Fibroblast of mammary gland (primary cell): ENCODE data around the gene FAM25G.
"Not testable (repeated sequence)": the region's sequence is repeated elsewhere in the genome, so short reads cannot be mapped to it uniquely, and the experiment has no call there.

Experiments used
- DNase-seq: peaks from one replicate; pipeline ENCODE4 v3.0.0-alpha.2; 2010; ENCODE audit warnings: low read depth
- H3K4me3 ChIP-seq: 2 replicates; pipeline ENCODE4 v1.5.1; 2011; ENCODE audit warnings: low read depth, mild to moderate bottlenecking, low read length, moderate library complexity; ENCODE audit not compliant: control insufficient read depth

The FAM25G gene

GRCh38 chr10:47491600-47491999 is at the start of gene FAM25G:
Gene FAM25G (minus strand): TSS chr10:47491700. CDS start chr10:47491674, 26 bp downstream.
- not testable (repeated sequence) for DNase-seq, H3K4me3 ChIP-seq

GRCh38 chr10:47536430-47536829 is 44.9 kb upstream of the FAM25G start:
- H3K4me3 ChIP-seq, DNase-seq: not testable (repeated sequence)

GRCh38 chr10:47523475-47523874 is 32.0 kb upstream of the FAM25G start, which contains the start of gene AGAP9:
Gene AGAP9 (minus strand): TSS chr10:47523638. CDS start chr10:47523526, 112 bp downstream.
- not testable (repeated sequence) for H3K4me3 ChIP-seq, DNase-seq

GRCh38 chr10:47502313-47502712 is 10.8 kb upstream of the FAM25G start:
- not testable (repeated sequence) for H3K4me3 ChIP-seq
- DNase-seq = peak; percentile 22

GRCh38 chr10:47494226-47494625 is 2.7 kb upstream of the FAM25G start:
- not testable (repeated sequence) for H3K4me3 ChIP-seq, DNase-seq

- DNase-seq, H3K4me3 ChIP-seq: not testable (repeated sequence)
These were observed 1.9 kb downstream of the FAM25G start for GRCh38 chr10:47489630-47490029.

- not testable (repeated sequence) for H3K4me3 ChIP-seq
- peak; percentile 34 for DNase-seq
These were observed 5.6 kb downstream of the FAM25G start for GRCh38 chr10:47485943-47486342.

GRCh38 chr10:47484786-47485185 is 6.7 kb downstream of the FAM25G start:
- DNase-seq, H3K4me3 ChIP-seq: not testable (repeated sequence)

- not testable (repeated sequence) for DNase-seq, H3K4me3 ChIP-seq
These were observed 7.6 kb downstream of the FAM25G start, which contains the start of gene ANXA8 for GRCh38 chr10:47483923-47484322. Gene ANXA8 (minus strand): TSS chr10:47484115. CDS start chr10:47483933, 182 bp downstream.

- not testable (repeated sequence) for H3K4me3 ChIP-seq, DNase-seq
These were observed 9.1 kb downstream of the FAM25G start for GRCh38 chr10:47482367-47482766.

GRCh38 chr10:47481768-47482181 is 9.7 kb downstream of the FAM25G start:
- not testable (repeated sequence) for DNase-seq, H3K4me3 ChIP-seq

- not testable (repeated sequence) for H3K4me3 ChIP-seq
- DNase-seq = peak; percentile 25
These were observed 10.2 kb downstream of the FAM25G start for GRCh38 chr10:47481182-47481766.

- not testable (repeated sequence) for H3K4me3 ChIP-seq, DNase-seq
These were observed 11.4 kb downstream of the FAM25G start for GRCh38 chr10:47480133-47480532.

- H3K4me3 ChIP-seq, DNase-seq: not testable (repeated sequence)
These were observed 13.4 kb downstream of the FAM25G start for GRCh38 chr10:47478114-47478513.

- DNase-seq, H3K4me3 ChIP-seq: not testable (repeated sequence)
These were observed 14.4 kb downstream of the FAM25G start for GRCh38 chr10:47477078-47477477.

GRCh38 chr10:47475101-47475500 is 16.4 kb downstream of the FAM25G start:
- DNase-seq, H3K4me3 ChIP-seq: not testable (repeated sequence)

GRCh38 chr10:47473516-47473915 is 18.0 kb downstream of the FAM25G start:
- H3K4me3 ChIP-seq, DNase-seq: not testable (repeated sequence)

GRCh38 chr10:47472647-47473046 is 18.9 kb downstream of the FAM25G start:
- not testable (repeated sequence) for H3K4me3 ChIP-seq, DNase-seq

- H3K4me3 ChIP-seq = not testable (repeated sequence)
These were observed 19.4 kb downstream of the FAM25G start for GRCh38 chr10:47472072-47472471.

More at GRCh38 chr10:47472072-47472471, 19.4 kb downstream of the FAM25G start:
- not testable (repeated sequence) for DNase-seq
